ENCODE measurements around the gene GALNT15.

GALNT15 gene

DNA sequence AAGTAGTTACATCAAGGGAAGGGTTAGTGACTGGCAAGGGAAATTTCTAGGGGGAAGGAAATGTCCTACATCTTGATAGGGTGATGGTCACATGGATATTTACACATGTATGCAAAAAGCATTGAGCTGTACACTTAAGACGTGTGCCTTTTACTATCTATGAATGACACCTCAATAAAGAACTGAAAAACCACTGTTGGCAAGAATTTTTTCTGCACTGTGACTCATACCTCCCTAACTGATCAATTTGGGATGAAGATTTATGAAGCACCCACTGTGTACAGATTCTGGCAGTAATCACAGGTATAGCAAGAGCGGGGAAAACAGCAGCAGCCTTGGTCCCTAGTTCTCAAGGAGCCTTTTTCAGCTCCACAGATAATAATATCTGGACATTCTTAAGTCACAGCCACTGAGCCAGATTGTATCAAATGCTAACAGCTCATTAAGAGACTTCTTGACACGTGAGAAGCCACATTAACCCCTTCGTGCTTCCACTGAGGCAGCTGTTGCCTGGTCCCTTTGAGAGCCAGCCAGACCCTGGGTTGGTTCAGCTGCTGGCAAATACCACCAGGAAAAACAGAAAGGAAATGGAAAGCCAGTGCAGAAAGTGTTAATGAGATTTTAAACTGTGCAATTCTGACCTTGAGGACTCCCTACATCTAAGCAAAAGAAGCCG, 32.0 kb upstream of the GALNT15 start:
- TF ChIP-seq, protein P1, sequence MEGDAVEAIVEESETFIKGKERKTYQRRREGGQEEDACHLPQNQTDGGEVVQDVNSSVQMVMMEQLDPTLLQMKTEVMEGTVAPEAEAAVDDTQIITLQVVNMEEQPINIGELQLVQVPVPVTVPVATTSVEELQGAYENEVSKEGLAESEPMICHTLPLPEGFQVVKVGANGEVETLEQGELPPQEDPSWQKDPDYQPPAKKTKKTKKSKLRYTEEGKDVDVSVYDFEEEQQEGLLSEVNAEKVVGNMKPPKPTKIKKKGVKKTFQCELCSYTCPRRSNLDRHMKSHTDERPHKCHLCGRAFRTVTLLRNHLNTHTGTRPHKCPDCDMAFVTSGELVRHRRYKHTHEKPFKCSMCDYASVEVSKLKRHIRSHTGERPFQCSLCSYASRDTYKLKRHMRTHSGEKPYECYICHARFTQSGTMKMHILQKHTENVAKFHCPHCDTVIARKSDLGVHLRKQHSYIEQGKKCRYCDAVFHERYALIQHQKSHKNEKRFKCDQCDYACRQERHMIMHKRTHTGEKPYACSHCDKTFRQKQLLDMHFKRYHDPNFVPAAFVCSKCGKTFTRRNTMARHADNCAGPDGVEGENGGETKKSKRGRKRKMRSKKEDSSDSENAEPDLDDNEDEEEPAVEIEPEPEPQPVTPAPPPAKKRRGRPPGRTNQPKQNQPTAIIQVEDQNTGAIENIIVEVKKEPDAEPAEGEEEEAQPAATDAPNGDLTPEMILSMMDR (IDR thresholded peaks at IDR 0.05; ENCODE audit: low read depth, low read length, missing control alignments) = no peak
- no peak overlapping the region for H3K4me3 ChIP-seq (ENCODE audit: low read depth, low read length)
- DNase-seq (ENCODE audit: low read depth) = no peak
- in situ Hi-C loops (cut with HindIII; ENCODE audit: low sequenced_read_pairs) = no loop called here

DNA sequence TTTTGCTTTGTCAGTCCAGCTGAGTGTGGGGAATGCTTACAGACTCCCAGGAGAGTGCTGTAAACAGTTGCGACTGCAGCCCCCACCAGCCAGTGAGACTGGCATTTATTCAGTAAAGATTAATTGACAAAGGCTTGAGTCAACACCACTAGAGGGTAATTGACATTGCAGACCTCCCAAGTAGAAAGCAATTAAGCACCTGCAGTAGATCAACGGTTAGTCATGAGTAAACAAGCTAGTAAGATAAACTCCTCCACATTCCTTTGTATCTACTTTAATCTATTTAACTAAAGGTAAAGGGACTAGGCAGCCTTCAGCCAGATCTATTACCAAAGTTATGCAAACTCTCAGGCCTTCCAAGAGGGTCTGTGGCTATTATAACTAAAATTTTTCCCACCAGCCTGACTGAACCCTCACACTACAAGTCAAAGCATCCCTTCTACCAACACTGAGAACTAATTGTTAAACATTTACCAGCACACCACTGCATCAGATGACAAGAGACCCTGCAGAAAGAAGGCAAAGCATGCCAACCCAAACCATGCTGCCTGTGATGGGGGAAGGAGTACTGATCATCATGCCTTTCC, 30.5 kb upstream of the GALNT15 start:
- in situ Hi-C loops (cut with HindIII; ENCODE audit: low sequenced_read_pairs) = no loop called here
- DNase-seq (ENCODE audit: low read depth) = no peak
- H3K4me3 ChIP-seq (ENCODE audit: low read depth, low read length) = no peak overlapping the region
- TF ChIP-seq, protein P1 (IDR thresholded peaks at IDR 0.05; ENCODE audit: low read depth, low read length, missing control alignments) = no peak

DNA sequence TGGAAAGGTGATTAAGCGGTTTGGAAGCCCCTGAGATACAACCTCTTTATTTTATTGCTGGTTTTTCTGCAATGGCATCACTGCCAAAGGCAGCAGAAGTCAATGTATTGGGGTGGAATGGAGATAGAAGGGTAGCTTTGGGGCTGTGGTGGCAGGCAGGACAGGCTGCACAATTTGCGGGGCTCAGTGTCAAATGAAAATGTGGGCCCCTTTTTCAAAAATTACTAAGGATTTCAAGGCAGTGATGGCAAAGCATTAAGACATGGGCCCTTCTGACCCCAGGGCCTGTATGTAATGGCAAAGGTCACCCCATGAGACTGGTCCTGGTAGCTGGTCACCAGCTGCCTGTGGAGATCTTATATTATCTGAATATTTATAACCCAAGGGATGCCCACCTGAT, 29.3 kb upstream of the GALNT15 start:
- TF ChIP-seq, protein P1 (IDR thresholded peaks at IDR 0.05; ENCODE audit: low read depth, low read length, missing control alignments) = no peak
- in situ Hi-C loops (cut with HindIII; ENCODE audit: low sequenced_read_pairs) = no loop called here
- no peak for DNase-seq (ENCODE audit: low read depth)
- H3K4me3 ChIP-seq (ENCODE audit: low read depth, low read length) = no peak overlapping the region

DNA sequence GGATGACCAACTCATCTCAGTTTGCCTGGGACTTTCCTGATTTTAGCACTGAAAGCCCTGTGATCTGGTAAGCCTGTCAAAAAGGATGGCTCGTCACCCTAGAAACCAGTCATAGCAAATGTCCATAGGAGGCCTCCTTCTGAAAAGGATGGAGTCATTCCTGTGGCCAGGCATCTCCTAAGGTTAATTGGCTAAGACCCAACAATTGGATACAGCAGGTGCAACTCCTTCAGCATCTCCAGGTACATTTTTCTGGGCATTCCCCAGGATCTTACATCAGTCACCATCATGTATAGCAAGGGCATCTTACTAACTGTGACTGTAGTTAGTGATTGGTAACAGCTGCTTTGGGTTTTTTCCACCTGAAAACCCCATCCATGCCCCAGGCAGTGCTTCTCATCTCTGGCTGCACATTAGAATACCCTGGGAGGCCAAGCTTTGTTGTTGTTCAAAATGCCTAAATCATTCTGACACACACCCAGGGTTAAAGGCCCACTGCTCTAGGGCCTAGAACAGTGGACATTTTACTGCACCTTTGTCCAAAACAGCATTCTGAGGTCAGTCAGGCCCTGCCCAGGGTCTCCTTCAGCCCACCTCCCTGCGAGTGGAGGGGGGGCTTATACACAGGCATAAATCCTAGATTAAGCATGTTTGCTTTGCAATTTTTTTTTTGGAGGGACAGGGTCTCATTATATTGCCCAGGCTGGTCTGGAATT, 28.3 kb upstream of the GALNT15 start:
- TF ChIP-seq, protein P1 (IDR thresholded peaks at IDR 0.05; ENCODE audit: low read depth, low read length, missing control alignments) = no peak
- DNase-seq (ENCODE audit: low read depth) = no peak
- in situ Hi-C loops (cut with HindIII; ENCODE audit: low sequenced_read_pairs) = no loop called here
- no peak overlapping the region for H3K4me3 ChIP-seq (ENCODE audit: low read depth, low read length)

DNA sequence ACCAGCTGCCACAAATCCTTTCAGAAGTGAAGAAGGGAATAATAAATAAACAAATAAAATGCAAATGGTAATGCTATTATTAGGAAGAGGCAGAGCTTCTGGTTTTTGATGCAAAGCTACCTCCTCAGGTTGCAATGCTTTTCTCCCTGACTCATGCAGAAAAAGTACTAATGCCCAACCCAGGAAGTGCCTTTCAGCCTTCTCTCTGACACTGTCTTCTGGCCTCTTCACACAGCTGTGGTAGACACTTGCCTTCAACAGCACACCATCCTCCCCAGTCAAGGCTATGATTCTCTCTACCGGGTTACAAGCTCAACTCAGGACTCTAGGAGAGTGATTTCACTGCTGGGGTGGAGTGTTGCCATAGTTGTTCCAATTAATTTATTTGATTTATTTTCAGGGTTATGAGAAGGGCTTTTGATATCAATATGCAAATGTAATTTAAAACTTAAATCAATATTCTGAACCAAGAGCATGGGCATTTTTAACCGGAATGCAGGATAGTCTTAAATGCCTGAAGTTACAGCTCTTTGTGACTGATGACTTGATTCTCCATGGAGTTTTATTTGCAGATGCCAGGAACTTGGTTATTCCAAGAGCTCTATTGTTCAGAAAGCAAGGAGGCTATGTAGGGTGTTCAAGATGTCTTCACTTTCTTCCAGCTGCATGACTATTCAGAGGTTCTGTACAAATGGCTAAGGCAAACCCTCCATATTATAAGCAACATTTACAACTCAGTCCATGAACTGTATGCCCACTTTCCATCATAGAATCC, 27.1 kb upstream of the GALNT15 start:
- H3K4me3 ChIP-seq (ENCODE audit: low read depth, low read length) = no peak overlapping the region
- in situ Hi-C loops (cut with HindIII; ENCODE audit: low sequenced_read_pairs) = no loop called here
- TF ChIP-seq, protein P1 (IDR thresholded peaks at IDR 0.05; ENCODE audit: low read depth, low read length, missing control alignments) = no peak
- no peak for DNase-seq (ENCODE audit: low read depth)

DNA sequence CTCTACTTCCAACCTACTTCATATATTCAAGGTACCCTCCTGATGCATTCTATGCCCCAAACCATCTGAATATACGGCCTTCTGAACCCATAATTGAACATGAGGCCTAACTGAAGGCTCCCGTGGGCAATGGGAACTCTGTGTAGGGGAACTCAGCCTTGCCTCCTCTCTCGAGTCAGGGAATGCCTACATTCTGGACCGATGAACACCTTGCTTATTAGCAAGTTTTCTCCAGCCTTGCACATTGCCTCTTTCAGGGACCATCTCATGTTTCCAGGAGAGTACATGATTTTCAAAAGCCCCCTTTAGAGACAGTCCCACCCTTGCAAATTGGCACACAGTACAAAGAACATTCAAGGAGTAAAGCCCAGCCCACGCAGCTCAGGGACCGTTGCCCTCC, 26.3 kb upstream of the GALNT15 start:
- TF ChIP-seq, protein P1 (IDR thresholded peaks at IDR 0.05; ENCODE audit: low read depth, low read length, missing control alignments) = no peak
- DNase-seq (ENCODE audit: low read depth) = no peak
- in situ Hi-C loops (cut with HindIII; ENCODE audit: low sequenced_read_pairs) = no loop called here
- no peak overlapping the region for H3K4me3 ChIP-seq (ENCODE audit: low read depth, low read length)
